HG03097 (cell line): ENCODE measurements around the gene PRR23B.
"Not testable (repeated sequence)": the region's sequence is repeated elsewhere in the genome, so short reads cannot be mapped to it uniquely, and the experiment has no call there.

Experiments used
- ATAC-seq: cut with Tn5 transposase; IDR thresholded peaks from one replicate; pipeline ENCODE4 v1.9.1; 2021; ENCODE audit not compliant: unreplicated experiment, low FRiP score

Gene PRR23B

DNA sequence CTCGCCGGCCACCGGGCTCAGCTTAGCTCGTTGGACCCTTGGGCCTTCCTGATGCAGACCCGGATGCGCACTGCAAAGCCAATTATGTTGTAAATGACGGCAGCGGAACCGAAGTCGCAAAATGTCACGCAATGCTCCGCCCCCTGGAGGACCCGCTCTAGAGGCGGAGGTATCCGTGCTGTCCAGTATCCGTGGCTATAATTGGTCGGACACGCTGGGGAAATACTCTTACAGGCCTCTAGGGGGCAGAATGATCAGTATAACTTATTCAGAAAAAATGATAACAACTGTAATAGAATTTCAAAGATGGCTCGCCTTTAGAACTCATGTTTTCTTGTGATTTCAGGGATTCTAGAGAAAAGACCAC is at the start of gene PRR23B:
Gene PRR23B (minus strand): TSS at position 59 of the 367 bp plus-strand sequence. CDS start 265 bp downstream, outside the sequence.
- no peak for ATAC-seq

- no peak for ATAC-seq
These were observed 42.2 kb upstream of the PRR23B start for GRCh38 chr3:139062918-139063317.

DNA sequence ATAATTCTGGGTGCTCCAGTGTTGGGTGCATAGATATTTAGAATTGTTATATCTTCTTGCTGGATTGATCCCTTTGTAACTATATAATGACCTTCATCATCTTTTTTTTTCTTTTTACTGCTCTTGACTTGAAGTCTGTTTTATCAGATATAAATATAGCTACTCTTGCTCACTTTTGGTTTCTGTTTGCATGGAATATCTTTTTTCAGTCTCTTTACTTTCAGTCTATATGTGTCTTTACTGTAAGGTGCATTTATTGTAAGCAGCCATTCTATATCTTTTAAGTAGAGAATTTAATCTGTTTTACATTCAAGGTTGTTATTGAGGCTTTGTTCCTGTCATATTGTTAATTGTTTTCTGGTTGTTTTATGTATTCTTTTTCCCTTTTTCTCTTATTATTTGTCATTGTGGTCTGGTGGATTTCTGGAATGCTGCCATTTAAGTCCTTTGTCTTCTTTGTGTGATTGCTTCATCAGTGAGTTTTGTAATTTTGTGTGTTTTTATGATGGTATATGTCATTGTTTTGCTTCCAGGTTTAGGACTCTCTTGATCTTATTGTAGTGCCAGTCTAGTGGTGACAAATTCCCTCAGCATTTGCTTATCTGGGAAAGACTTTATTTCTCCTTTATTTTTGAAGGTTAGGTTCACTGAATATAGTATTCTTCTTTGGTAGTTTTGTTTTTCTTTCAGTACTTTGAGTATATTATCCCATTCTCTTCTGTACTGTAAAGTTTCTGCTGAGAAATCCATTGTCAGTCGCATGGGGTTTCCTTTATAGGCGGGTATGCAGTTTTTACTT is 32.3 kb upstream of the PRR23B start:
- no peak for ATAC-seq

- no peak for ATAC-seq
These were observed 23.9 kb upstream of the PRR23B start, which contains the start of gene PRR23C for GRCh38 chr3:139044366-139045210. Gene PRR23C (minus strand): TSS chr3:139044892. CDS start chr3:139044620, 272 bp downstream.

DNA sequence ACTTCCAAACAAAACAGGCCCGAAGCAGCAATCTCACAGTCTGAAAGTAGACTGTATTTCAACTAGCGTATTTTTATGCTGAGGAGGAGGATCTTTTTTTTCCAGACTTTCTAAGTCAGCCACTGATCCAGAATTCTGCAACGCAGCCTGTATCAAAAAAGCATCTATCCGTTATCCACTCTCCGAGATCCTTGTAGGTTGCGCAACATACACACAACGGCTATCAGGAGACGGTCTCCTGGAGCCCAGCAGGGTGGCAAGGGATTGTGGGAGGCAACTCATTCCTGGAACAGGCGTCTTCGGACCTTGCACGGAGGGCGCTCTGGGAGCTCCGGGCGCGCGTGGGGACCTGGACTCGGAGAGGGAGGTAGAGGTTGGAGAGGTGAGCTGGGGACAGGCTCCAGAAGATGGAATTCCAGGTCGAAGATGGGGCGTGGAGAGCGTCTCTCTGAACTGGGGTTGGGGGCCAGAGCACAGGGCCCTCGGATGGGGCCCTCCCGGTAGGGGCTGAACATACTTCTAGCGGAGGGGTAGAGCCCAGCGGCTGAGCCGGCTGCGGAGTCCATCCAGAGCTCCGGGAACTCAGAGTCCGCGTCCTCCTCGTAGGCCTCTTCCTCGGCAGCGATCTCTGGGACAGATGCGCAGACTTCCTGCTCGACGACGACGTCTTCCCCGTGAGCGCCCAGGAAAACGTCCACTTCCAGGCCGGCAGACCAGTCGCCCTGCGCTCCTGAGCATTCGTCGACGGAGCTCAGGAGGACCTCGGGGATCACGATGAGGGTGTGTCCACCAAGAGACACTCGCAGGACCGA is 23.0 kb upstream of the PRR23B start:
- ATAC-seq: no peak

GRCh38 chr3:139037478-139037877 is 16.8 kb upstream of the PRR23B start:
- ATAC-seq: no peak

GRCh38 chr3:139032326-139033002 is 11.7 kb upstream of the PRR23B start:
- ATAC-seq: no peak

- not testable (repeated sequence) for ATAC-seq
These were observed 9.8 kb upstream of the PRR23B start for GRCh38 chr3:139030576-139030975.

DNA sequence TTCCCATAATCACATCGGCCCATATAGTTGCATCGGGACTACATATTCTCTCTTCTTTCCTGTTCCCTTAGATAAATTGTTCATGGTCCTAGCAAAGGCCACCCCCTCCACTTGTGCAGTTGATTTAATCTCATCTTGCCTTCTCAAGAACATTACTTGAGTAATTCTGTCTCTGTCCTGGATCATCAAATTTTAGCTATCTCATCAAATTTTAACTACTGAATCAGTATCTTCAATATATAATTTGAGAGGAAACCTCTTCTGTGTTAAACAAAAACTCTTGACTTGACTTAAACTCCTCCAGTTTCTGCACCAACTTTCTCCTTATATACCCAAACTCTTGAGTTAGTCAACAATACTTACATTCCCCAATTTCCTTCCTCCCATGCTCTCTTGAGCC is 4.2 kb upstream of the PRR23B start:
- ATAC-seq: no peak

GRCh38 chr3:139020036-139020867 is 474 bp downstream of the PRR23B start:
- ATAC-seq: no peak

DNA sequence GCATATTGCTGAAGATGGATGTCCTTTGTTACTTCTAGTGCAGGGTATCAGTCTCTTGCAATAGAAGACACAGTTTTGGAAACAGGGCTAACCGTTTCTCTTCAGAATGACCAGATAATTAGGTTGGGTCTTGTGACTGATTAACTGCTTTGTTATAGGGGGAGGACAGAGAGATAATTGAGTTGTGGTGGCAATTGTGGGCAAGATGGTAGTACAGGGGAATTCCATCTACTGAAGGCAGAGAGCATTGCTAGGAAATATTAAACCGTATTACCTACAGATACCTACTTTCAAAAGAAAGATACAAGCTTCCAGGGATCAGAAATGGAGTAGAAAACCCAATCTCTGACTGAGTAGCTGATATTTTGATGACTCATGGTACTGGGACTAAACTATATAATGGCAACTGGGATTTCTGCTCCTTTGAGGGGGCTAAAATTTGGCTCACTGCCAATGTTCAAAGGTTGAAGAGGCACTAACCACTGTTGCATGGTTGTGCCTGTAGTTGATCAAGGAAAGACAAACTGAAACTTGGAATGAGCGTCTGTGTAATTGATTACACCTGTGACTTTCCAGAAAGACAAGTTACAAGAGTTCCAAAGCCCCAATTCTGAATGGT is 4.2 kb downstream of the PRR23B start:
- no peak for ATAC-seq

GRCh38 chr3:139006051-139006716 is 14.5 kb downstream of the PRR23B start, which contains the start of gene PRR23A:
Gene PRR23A (minus strand): TSS chr3:139006268. CDS start chr3:139006268, 0 bp downstream.
- no peak for ATAC-seq

DNA sequence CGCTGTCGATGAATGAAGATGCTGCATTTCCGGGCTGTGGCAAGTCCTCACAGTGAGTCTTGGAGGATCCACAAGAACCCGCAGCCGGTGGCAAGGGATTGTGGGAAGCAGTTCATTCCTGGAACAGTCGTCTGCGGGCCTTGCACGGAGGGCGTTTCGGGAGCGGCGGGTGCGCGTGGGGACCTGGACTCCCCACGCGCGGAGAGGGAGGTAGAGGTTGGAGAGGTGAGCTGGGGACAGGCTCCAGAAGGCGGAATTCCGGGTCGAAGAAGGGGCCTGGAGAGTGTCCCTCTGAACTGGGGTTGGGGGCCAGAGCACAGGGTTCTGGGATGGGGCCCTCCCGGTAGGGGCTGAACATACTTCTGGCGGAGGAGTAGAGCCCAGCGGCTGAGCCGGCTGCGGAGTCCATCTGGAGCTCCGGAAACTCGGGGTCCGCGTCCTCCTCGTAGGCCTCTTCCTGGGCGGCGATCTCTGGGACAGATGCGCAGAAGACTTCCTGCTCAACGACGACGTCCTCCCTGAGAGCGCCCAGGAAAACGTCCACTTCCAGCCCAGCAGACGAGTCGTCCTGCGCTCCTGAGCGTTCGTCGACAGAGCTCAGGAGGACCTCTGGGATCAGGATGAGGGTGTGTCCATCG is 15.3 kb downstream of the PRR23B start:
- no peak for ATAC-seq

DNA sequence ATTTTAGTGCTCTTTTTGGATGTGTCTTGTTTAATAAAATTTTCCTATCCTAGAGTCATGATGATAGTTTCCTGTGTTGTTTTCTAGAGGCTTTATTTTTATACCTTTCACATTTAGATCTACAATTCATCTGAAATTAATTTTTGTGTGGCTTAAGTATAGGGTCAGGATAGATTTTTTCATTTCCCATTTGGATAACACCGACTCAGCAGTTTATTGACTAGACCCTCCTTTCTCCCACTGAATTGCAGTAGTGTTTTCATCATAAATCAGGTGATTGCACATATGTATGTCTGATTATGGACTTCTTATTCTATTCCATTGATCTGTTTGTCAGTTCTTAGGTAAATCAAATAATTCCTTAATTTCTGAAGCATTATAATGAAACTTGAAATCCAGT is 25.0 kb downstream of the PRR23B start:
- no peak for ATAC-seq

DNA sequence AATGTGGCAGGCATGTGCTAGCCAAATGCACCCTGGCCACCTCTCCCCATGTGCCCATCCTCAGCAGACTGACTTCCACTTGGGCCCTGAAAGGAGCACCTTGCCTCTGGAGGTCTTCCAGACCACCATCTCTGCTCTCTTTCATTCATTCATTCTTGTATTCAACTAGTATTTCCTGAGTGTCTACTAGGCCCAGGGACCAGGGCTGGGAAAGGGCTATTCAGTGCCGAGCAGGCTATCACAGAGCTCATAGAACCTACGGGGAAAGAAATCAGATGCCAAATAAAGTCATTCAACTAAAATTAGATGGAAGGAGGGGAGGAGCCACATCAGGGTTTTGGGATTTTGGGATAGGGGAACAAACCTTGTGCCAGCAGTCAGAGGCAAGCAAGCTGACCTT is 33.5 kb downstream of the PRR23B start:
- no peak for ATAC-seq

- no peak for ATAC-seq
These were observed 34.8 kb downstream of the PRR23B start for GRCh38 chr3:138985932-138986331.

DNA sequence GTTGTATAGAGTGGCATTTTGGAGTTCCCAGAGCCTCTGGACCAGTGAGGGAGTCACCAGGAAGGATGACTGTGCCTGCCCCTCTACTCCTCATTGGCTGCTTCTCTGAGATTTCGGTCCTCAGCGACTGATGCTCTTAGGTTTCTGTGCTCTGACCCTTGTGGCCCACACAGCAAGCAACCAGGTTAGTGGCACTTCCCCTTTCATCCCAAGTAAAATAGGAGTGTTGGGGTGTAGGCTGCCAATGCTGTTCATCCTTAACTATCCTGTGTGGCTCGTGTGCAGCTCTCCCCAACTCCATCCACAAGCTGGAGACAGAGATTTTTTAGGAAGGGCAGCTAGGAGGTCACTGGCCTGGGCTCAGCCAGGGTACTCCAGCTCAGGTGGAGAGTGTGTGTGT is 35.9 kb downstream of the PRR23B start:
- no peak for ATAC-seq

GRCh38 chr3:138976047-138976446 is 44.7 kb downstream of the PRR23B start:
- ATAC-seq: no peak
